ENCODE measurements around the gene GDPGP1. TPM values are rescaled to one million over a fixed set of nuclear protein-coding genes. Genes with fewer than 3 reads are reported as not detected.

GDPGP1 gene
- total and polyA plus RNA-seq, 10 of the 15 experiments (the other 5 are each of a cell fraction or from before 2014, with no cell fraction given), result 0.68 to 8.9 (median 3.0) TPM

- Histone ChIP-seq H2AFZ (ENCODE audit: control insufficient read depth, low read depth, low read length) (no peak overlapping the region), H3K27me3 (replicated peaks in 1 of 2; ENCODE audit: control insufficient read depth in 2 of 2, insufficient read depth in 2 of 2, low read length in 1 of 2) (no peaks in the 10 kb centered on the region), H3K4me1 (ENCODE audit: control insufficient read depth, insufficient read depth, low read length) (peaks cover 25% of the 10 kb centered on the region), H3K79me2 (ENCODE audit: control insufficient read depth, insufficient read depth, low read length) (no peaks in the 10 kb centered on the region; the same call in none of the 2 replicates), H3K9me3 (replicated peaks; ENCODE audit: control insufficient read depth, insufficient read depth, low read length) (no peaks in the 10 kb centered on the region), H3K4me3 (no peak overlapping the region), H3K4me2 (ENCODE audit: control insufficient read depth, insufficient read depth) (no peak overlapping the region), H3K27ac (ENCODE audit: control insufficient read depth, insufficient read depth) (no peak overlapping the region), H4K20me1 (ENCODE audit: control insufficient read depth, insufficient read depth) (no peaks in the 10 kb centered on the region), H3K36me3 (ENCODE audit: control insufficient read depth in 2 of 2, insufficient read depth in 2 of 2, low read length in 1 of 2) (no peaks in the 10 kb centered on the region; a peak in 2 of 4 replicates), H3K9ac (ENCODE audit: control insufficient read depth, insufficient read depth, low read length) (no peak overlapping the region)
- no peak for FAIRE-seq
- DNase-seq (ENCODE audit: low read depth, low spot score), result no peak
- in situ Hi-C loops (cut with MboI) (no loop called here), intact Hi-C loops (cut with micrococcal nuclease; ENCODE audit: unreplicated experiment) (no loop called here)
- TF ChIP-seq BHLHE40 (IDR thresholded peaks at IDR 0.05; ENCODE audit: borderline replicate concordance in 1 of 2, low read depth in 2 of 2, low read length in 1 of 2) (no peak), SRF (IDR thresholded peaks at IDR 0.05; ENCODE audit: low read depth in 2 of 2, low read length in 2 of 2) (no peak), E2F4 (IDR thresholded peaks at IDR 0.05; ENCODE audit: low read depth, low read length) (no peak), MEF2A (IDR thresholded peaks at IDR 0.05; ENCODE audit: insufficient read depth, low read depth, low read length) (no peak), BMI1 (IDR thresholded peaks at IDR 0.05; ENCODE audit: borderline replicate concordance) (no peak), USF1 (IDR thresholded peaks at IDR 0.05; ENCODE audit: borderline replicate concordance, extremely low read length, insufficient read depth, low read depth, low read length) (no peak), KAT2A (conservative IDR thresholded peaks at IDR 0.05; ENCODE audit: control insufficient read depth, low read depth, low read length) (no peak), RAD51 (IDR thresholded peaks at IDR 0.05) (no peak), NBN (IDR thresholded peaks at IDR 0.05) (no peak)
- POLR2A ChIA-PET, result interaction anchor here (1.0 kb wide), 1 partner anchor 16 kb away, joined by 3 read pairs; no protein-coding TSS in a partner anchor
- BruUV-seq (replicated peaks), result no TSS peak
- RAD21 ChIA-PET (ENCODE audit: unreplicated experiment), result no interaction called here
- over 99% methylated on average over 8 of the region's 8 CpGs for WGBS (ENCODE audit: insufficient coverage, insufficient replicate concordance, low lambda C conversion rate, missing lambda C conversion rate)
- ATAC-seq, result no peak
- CTCF ChIA-PET, result no interaction called here
- SMC1A ChIA-PET (ENCODE audit: uncharacterized antibody, unreplicated experiment), result interaction anchor here (1.6 kb wide), 1 partner anchor 49 kb away, joined by 10 read pairs; no protein-coding TSS in a partner anchor
Observed at GRCh38 chr15:90210593-90210992, 23.4 kb upstream of the GDPGP1 start.
